K562 (cell line): ENCODE results near the gene CCL4L2. TPM values are rescaled to one million over a fixed set of nuclear protein-coding genes. Genes with fewer than 3 reads are reported as not detected.
"Not testable (repeated sequence)": the region's sequence is repeated elsewhere in the genome, so short reads cannot be mapped to it uniquely, and the experiment has no call there.

ENCODE experiments used
- ATAC-seq: fragments of 200-7000 bp; cut with Tn5 transposase; 3 replicates; pipeline ENCODE4 v1.9.1; 2020; ENCODE audit warnings: moderate library complexity
- BruUV-seq: library from RNA; stranded (reverse); fragments of 400-500 nt; replicated peaks from 2 replicates; lab custom pipeline; 2021; lab: Mats Ljungman, UMichigan
- CTCF ChIA-PET: fragments of 300-600 bp; formaldehyde crosslinking; extraction: SDS; loops from one replicate; lab custom pipeline; 2021; ENCODE audit warnings: low intra/inter-chr PET ratio; lab: Yijun Ruan, JAX
- POLR2A ChIA-PET: fragments of 300-600, 350-650 bp; sonication (Branson Sonifier 250); formaldehyde crosslinking; extraction: SDS; loops from one replicate; lab custom pipeline; 2021; ENCODE audit warnings: antibody characterized with exemption, inconsistent platforms; lab: Yijun Ruan, JAX
- DNase-seq, 4 experiments: peaks; one replicate each; pipeline versions ENCODE4 v3.0.0 to v3.0.0-alpha.2; 2011 to 2018; ENCODE audit warnings: low spot score in 3 of 4, mixed read lengths in 3 of 4; ENCODE audit errors: extremely low read depth in 1 of 4
- FAIRE-seq: peaks from 2 replicates; lab custom pipeline; 2011; peaks lifted over from hg19 to GRCh38; lab: Jason Lieb, UNC
- H2AFZ ChIP-seq: 2 replicates; pipeline ENCODE4 v1.6.0; 2011; ENCODE audit warnings: low read depth, low read length, control low read depth, inconsistent platforms
- H3K27ac ChIP-seq: fragments of 200-600 bp; 3 replicates; pipeline ENCODE4 v1.8.0; 2011; ENCODE audit warnings: low read depth, mild to moderate bottlenecking, control low read depth, inconsistent platforms, low read length, moderate library complexity, mixed read lengths; ENCODE audit errors: extremely low read depth
- H3K27me3 ChIP-seq, 2 experiments: fragments of 300-600 bp in 1 of 2; 2 replicates in 1 of 2; 3 replicates in 1 of 2; pipeline versions ENCODE4 v1.6.0 to v1.8.0; 2011; ENCODE audit warnings: inconsistent platforms in 2 of 2, low read length in 2 of 2, mild to moderate bottlenecking in 1 of 2, mixed read lengths in 1 of 2, moderate library complexity in 1 of 2; ENCODE audit not compliant: control insufficient read depth in 2 of 2, insufficient read depth in 2 of 2
- H3K36me3 ChIP-seq: fragments of 300-600 bp; 3 replicates; pipeline ENCODE4 v1.8.0; 2011; ENCODE audit warnings: mild to moderate bottlenecking, low read length, inconsistent platforms; ENCODE audit not compliant: control insufficient read depth, insufficient read depth
- H3K4me1 ChIP-seq, 2 experiments: fragments of 200-600 bp in 1 of 2; replicated peaks in 1 of 2; 2 replicates in 1 of 2; 3 replicates in 1 of 2; pipeline versions ENCODE4 v1.5.1 to v1.8.0; 2011; ENCODE audit warnings: inconsistent platforms in 2 of 2, low read length in 2 of 2, mild to moderate bottlenecking in 1 of 2, mixed read lengths in 1 of 2, moderate library complexity in 1 of 2; ENCODE audit not compliant: control insufficient read depth in 2 of 2, insufficient read depth in 2 of 2
- H3K4me2 ChIP-seq: 2 replicates; pipeline ENCODE4 v1.6.1; 2011; ENCODE audit warnings: low read length, control low read depth, inconsistent platforms, mixed read lengths; ENCODE audit not compliant: insufficient read depth
- H3K4me3 ChIP-seq: fragments of 200-600 bp; sonication (generic), shearing (Covaris generic); 2 replicates; pipeline ENCODE4 v1.5.1; 2016; ENCODE audit warnings: control low read depth, inconsistent platforms
- H3K79me2 ChIP-seq: fragments of 200-600 bp; 3 replicates; pipeline ENCODE4 v1.8.0; 2011; ENCODE audit warnings: low read length, inconsistent platforms; ENCODE audit not compliant: control insufficient read depth, insufficient read depth
- H3K9ac ChIP-seq, 2 experiments: 2 replicates each; pipeline versions ENCODE4 v1.6.0 to v1.6.1; 2011; ENCODE audit warnings: low read depth in 2 of 2, low read length in 2 of 2, control low read depth in 1 of 2, inconsistent platforms in 1 of 2, mild to moderate bottlenecking in 1 of 2, mixed read lengths in 1 of 2; ENCODE audit not compliant: insufficient read depth in 1 of 2
- H3K9me1 ChIP-seq: one replicate; pipeline ENCODE4 v1.6.0; 2011; ENCODE audit warnings: inconsistent platforms, mild to moderate bottlenecking, low read length, moderate library complexity; ENCODE audit not compliant: control insufficient read depth, insufficient read depth
- H3K9me3 ChIP-seq: replicated peaks from 2 replicates; pipeline ENCODE4 v1.5.1; 2011; ENCODE audit warnings: low read depth, low read length, inconsistent platforms; ENCODE audit not compliant: control insufficient read depth, insufficient read depth
- H4K20me1 ChIP-seq: replicated peaks from 2 replicates; pipeline ENCODE4 v1.6.1; 2011; ENCODE audit warnings: low read length, inconsistent platforms, mixed read lengths; ENCODE audit not compliant: control insufficient read depth, insufficient read depth
- ZNF512 ChIP-seq: IDR thresholded peaks from 2 replicates; pipeline ENCODE4 v1.6.1; 2016; ENCODE audit warnings: missing genetic modification characterization, missing compliant biosample characterization
- WGBS: fragments of 100-300 bp; shearing (Covaris generic); methylation state at CpG from one replicate; pipeline ENCODE4 v1.1.6; 2016; ENCODE audit warnings: low coverage, mixed read lengths; ENCODE audit not compliant: insufficient coverage; ENCODE audit errors: missing lambda C conversion rate; 5-methylcytosine and 5-hydroxymethylcytosine counted together
- in situ Hi-C: fragments of 300-500 bp; cut with MboI; formaldehyde crosslinking; loops from 4 replicates; pipeline ENCODE4 v1.15.0; 2018; ENCODE audit warnings: inconsistent platforms, mixed read lengths
- intact Hi-C: fragments of 100-400 bp; cut with micrococcal nuclease; formaldehyde crosslinking; loops from 2 replicates; pipeline ENCODE4 v1.14.2; 2022
- polyA plus RNA-seq, 8 experiments: library from polyadenylated mRNA; depleted of rRNA in 4 of 8; stranded (reverse) in 5 of 8; unstranded in 3 of 8; fragments of >200 nt; fragmentation: Nextera tagmentation in 2 of 8; fragmentation: Illumina TruSeq in 1 of 8; extraction: Ambion mirVana in 2 of 8; extraction: Trizol in 1 of 8; gene quantifications; 2 replicates each; pipeline versions ENCODE4 v1.2.1 to v1.2.3, GENCODE V29; 2011 to 2014; ENCODE audit warnings: inconsistent platforms in 1 of 8, missing spikeins in 1 of 8
- total RNA-seq, 7 experiments: library from RNA; depleted of rRNA in 6 of 7; stranded (reverse); fragments of >200 nt in 6 of 7; fragmentation: Illumina TruSeq in 2 of 7; extraction: Trizol in 2 of 7; gene quantifications; 2 replicates each; pipeline versions ENCODE4 v1.2.1 to v1.2.3, GENCODE V29; 2011 to 2021; ENCODE audit warnings: low replicate concordance in 1 of 7

CCL4L2 gene
- total and polyA plus RNA-seq, 9 of the 15 experiments (the other 6 are each of a cell fraction or from before 2014, with no cell fraction given): 0.11 to 0.51 (median 0.38) TPM; not detected in 6

GRCh38 chr17:36201102-36201501, 9.8 kb upstream of the CCL4L2 start:
- H4K20me1 ChIP-seq, H3K9ac ChIP-seq, intact Hi-C loops, CTCF ChIA-PET, H3K79me2 ChIP-seq, H3K36me3 ChIP-seq, H3K9me3 ChIP-seq, H2AFZ ChIP-seq, H3K4me1 ChIP-seq, H3K27ac ChIP-seq, BruUV-seq, H3K4me3 ChIP-seq, FAIRE-seq, ATAC-seq, H3K4me2 ChIP-seq, DNase-seq, H3K9me1 ChIP-seq, POLR2A ChIA-PET: not testable (repeated sequence)
- TF ChIP-seq ZNF512 (tag): peak; percentile 91
- in situ Hi-C loops: loop anchor here (25.0 kb wide), 2 partner anchors 161 to 1961 kb away; no protein-coding TSS in a partner anchor
- peaks cover 2 to 16% of the 10 kb centered on the region in 2 experiments; a peak in 4 of 5 replicates for H3K27me3 ChIP-seq
- 9% methylated on average over 2 of the region's 4 CpGs for WGBS

- 24% methylated on average over 8 of the region's 8 CpGs for WGBS
- DNase-seq, H3K4me1 ChIP-seq, H3K9me1 ChIP-seq, BruUV-seq, intact Hi-C loops, H3K79me2 ChIP-seq, CTCF ChIA-PET, POLR2A ChIA-PET, H3K9me3 ChIP-seq, FAIRE-seq, H4K20me1 ChIP-seq, H3K36me3 ChIP-seq, H3K9ac ChIP-seq, H3K4me2 ChIP-seq, H3K4me3 ChIP-seq, H2AFZ ChIP-seq, H3K27ac ChIP-seq: not testable (repeated sequence)
- peak; percentile 36; the same call in 1 of the 3 replicates for ATAC-seq
- in situ Hi-C loops: loop anchor here (25.0 kb wide), 2 partner anchors 161 to 1961 kb away; no protein-coding TSS in a partner anchor
- peaks cover 0 to 13% of the 10 kb centered on the region in 2 experiments; a peak in 4 of 5 replicates for H3K27me3 ChIP-seq
Observed at GRCh38 chr17:36201506-36201905, 9.4 kb upstream of the CCL4L2 start.
